SK-N-SH (cell line): Measurements from ENCODE around the gene CSNK1E. TPM values are rescaled to one million over a fixed set of nuclear protein-coding genes. Genes with fewer than 3 reads are reported as not detected.

ENCODE experiments used
- CTCF ChIA-PET: fragments of 300-600, 350-600 bp; formaldehyde crosslinking; extraction: SDS; loops from one replicate; lab custom pipeline; 2021; lab: Yijun Ruan, JAX
- POLR2A ChIA-PET: fragments of 350-600 bp; sonication (Branson Sonifier 250); formaldehyde crosslinking; extraction: SDS; loops from one replicate; lab custom pipeline; 2020; ENCODE audit warnings: antibody characterized with exemption, inconsistent platforms; lab: Yijun Ruan, JAX
- DNase-seq: peaks from one replicate; pipeline ENCODE4 v3.0.0; 2012
- H2AFZ ChIP-seq: fragments of 200-600 bp; sonication (generic); 2 replicates; pipeline ENCODE4 v1.8.1; 2016; ENCODE audit warnings: antibody characterized with exemption, mild to moderate bottlenecking, low read depth
- H3F3A ChIP-seq: fragments of 200-600 bp; sonication (generic); replicated peaks from 2 replicates; pipeline ENCODE3; 2016; ENCODE audit warnings: antibody characterized with exemption, mild to moderate bottlenecking; ENCODE audit not compliant: insufficient read depth
- H3K27ac ChIP-seq, 2 experiments: fragments of 200-500 bp in 1 of 2; fragments of 200-600 bp in 1 of 2; sonication (Bioruptor generic) in 1 of 2; sonication (generic), shearing (Covaris generic) in 1 of 2; 2 replicates each; pipeline versions ENCODE4 v1.5.1 to v1.6.1; 2014 to 2016; ENCODE audit warnings: low read depth in 2 of 2, inconsistent platforms in 1 of 2, low read length in 1 of 2, mild to moderate bottlenecking in 1 of 2, mixed read lengths in 1 of 2
- H3K27me3 ChIP-seq: fragments of 200-600 bp; sonication (generic), shearing (Covaris generic); 2 replicates; pipeline ENCODE4 v1.6.1; 2016; ENCODE audit warnings: mixed run types; ENCODE audit not compliant: insufficient read depth
- H3K36me3 ChIP-seq, 2 experiments: fragments of 200-500 bp in 1 of 2; fragments of 200-600 bp in 1 of 2; sonication (Bioruptor generic) in 1 of 2; sonication (generic) in 1 of 2; replicated peaks in 1 of 2; 2 replicates each; pipeline versions ENCODE3 to v1.5.1; 2014 to 2016; ENCODE audit warnings: low read length in 1 of 2, mild to moderate bottlenecking in 1 of 2; ENCODE audit not compliant: insufficient read depth in 2 of 2, control insufficient read depth in 1 of 2
- H3K4me1 ChIP-seq, 2 experiments: fragments of 200-500 bp in 1 of 2; fragments of 200-600 bp in 1 of 2; sonication (Bioruptor generic) in 1 of 2; sonication (generic), shearing (Covaris generic) in 1 of 2; 2 replicates each; pipeline versions ENCODE4 v1.5.1 to v1.6.1; 2014 to 2016; ENCODE audit warnings: low read depth in 1 of 2, low read length in 1 of 2, mixed run types in 1 of 2; ENCODE audit not compliant: insufficient read depth in 2 of 2, control insufficient read depth in 1 of 2
- H3K4me2 ChIP-seq: fragments of 200-600 bp; sonication (generic), shearing (Covaris generic); 2 replicates; pipeline ENCODE4 v1.6.1; 2017; ENCODE audit warnings: mixed run types
- H3K4me3 ChIP-seq, 2 experiments: fragments of 200-500 bp in 1 of 2; fragments of 200-600 bp in 1 of 2; sonication (Bioruptor generic) in 1 of 2; sonication (generic), shearing (Covaris generic) in 1 of 2; 2 replicates each; pipeline versions ENCODE4 v1.5.1 to v1.8.1; 2014 to 2016; ENCODE audit warnings: low read depth in 2 of 2, inconsistent platforms in 1 of 2, low read length in 1 of 2, mild to moderate bottlenecking in 1 of 2, mixed read lengths in 1 of 2, moderate library complexity in 1 of 2
- H3K79me2 ChIP-seq: fragments of 200-600 bp; sonication (generic); 2 replicates; pipeline ENCODE4 v1.8.1; 2017; ENCODE audit warnings: mild to moderate bottlenecking; ENCODE audit not compliant: insufficient read depth
- H3K9ac ChIP-seq: fragments of 200-600 bp; sonication (generic); 2 replicates; pipeline ENCODE4 v1.6.1; 2017; ENCODE audit warnings: mixed run types
- H3K9me2 ChIP-seq: fragments of 200-600 bp; sonication (generic); 2 replicates; pipeline ENCODE4 v1.6.1; 2017; ENCODE audit warnings: mixed run types
- H3K9me3 ChIP-seq: fragments of 200-600 bp; sonication (generic); 2 replicates; pipeline ENCODE4 v1.6.1; 2017; ENCODE audit warnings: mixed run types, mild to moderate bottlenecking, moderate library complexity
- H4K20me1 ChIP-seq: fragments of 200-600 bp; sonication (generic); 2 replicates; pipeline ENCODE4 v1.6.1; 2017; ENCODE audit warnings: mild to moderate bottlenecking, mixed run types; ENCODE audit not compliant: insufficient read depth
- ELF1 ChIP-seq: IDR thresholded peaks from 2 replicates; pipeline ENCODE4 v1.4.0; 2012
- EP300 ChIP-seq, 2 experiments: IDR thresholded peaks; 2 replicates each; pipeline versions ENCODE4 v1.4.0 to v1.6.1; 2012; ENCODE audit warnings: borderline replicate concordance in 1 of 2, low read depth in 1 of 2, low read length in 1 of 2
- FOSL2 ChIP-seq: IDR thresholded peaks from 2 replicates; pipeline ENCODE4 v1.4.0; 2012; ENCODE audit warnings: low read depth, mild to moderate bottlenecking, moderate library complexity, borderline replicate concordance
- FOXM1 ChIP-seq: IDR thresholded peaks from 2 replicates; pipeline ENCODE4 v1.4.0; 2012; ENCODE audit warnings: low read depth, mild to moderate bottlenecking
- GATA2 ChIP-seq: sonication (generic); formaldehyde crosslinking; IDR thresholded peaks from 2 replicates; pipeline ENCODE4 v1.5.0; 2020; ENCODE audit warnings: mild to moderate bottlenecking, missing genetic modification reagents
- JUND ChIP-seq: IDR thresholded peaks from 2 replicates; pipeline ENCODE4 v1.4.0; 2012
- MEF2A ChIP-seq: IDR thresholded peaks from 2 replicates; pipeline ENCODE4 v1.4.0; 2012; ENCODE audit warnings: low read depth, borderline replicate concordance
- MXI1 ChIP-seq: IDR thresholded peaks from 2 replicates; pipeline ENCODE4 v1.6.1; 2012; ENCODE audit warnings: mild to moderate bottlenecking, low read depth, low read length, improper control_type of control experiment
- NFIC ChIP-seq: IDR thresholded peaks from 2 replicates; pipeline ENCODE4 v1.4.0; 2012; ENCODE audit warnings: borderline replicate concordance
- POLR2AphosphoS5 ChIP-seq: IDR thresholded peaks from 2 replicates; pipeline ENCODE4 v1.6.1; 2012; ENCODE audit warnings: low read depth, low read length
- RCOR1 ChIP-seq: fragments of 150-350 bp; IDR thresholded peaks from 2 replicates; pipeline ENCODE4 v1.6.1; 2017; ENCODE audit warnings: antibody characterized with exemption, low read length
- RFX5 ChIP-seq: IDR thresholded peaks from 2 replicates; pipeline ENCODE4 v1.6.1; 2012; ENCODE audit warnings: mild to moderate bottlenecking, improper control_type of control experiment, low read length
- RXRA ChIP-seq: IDR thresholded peaks from 2 replicates; pipeline ENCODE4 v1.4.0; 2012; ENCODE audit warnings: low read depth, mild to moderate bottlenecking, borderline replicate concordance
- SMC3 ChIP-seq: IDR thresholded peaks from 2 replicates; pipeline ENCODE4 v1.6.1; 2012; ENCODE audit warnings: low read depth, low read length, improper control_type of control experiment
- TAF1 ChIP-seq: IDR thresholded peaks from 2 replicates; pipeline ENCODE4 v1.6.1; 2012; ENCODE audit warnings: low read depth, mild to moderate bottlenecking, low read length, moderate library complexity, borderline replicate concordance
- YY1 ChIP-seq: IDR thresholded peaks from 2 replicates; pipeline ENCODE4 v1.4.0; 2012; ENCODE audit warnings: low read depth, mild to moderate bottlenecking
- WGBS: methylation state at CpG from one replicate; pipeline ENCODE4 v1.1.6; 2017; ENCODE audit warnings: low lambda C conversion rate; 5-methylcytosine and 5-hydroxymethylcytosine counted together
- polyA plus RNA-seq, 3 experiments: library from polyadenylated mRNA; depleted of rRNA; stranded (reverse); fragments of >200 nt; gene quantifications; 2 replicates each; pipeline ENCODE4 v1.2.3, GENCODE V29; 2012
- TF ChIP-seq, protein P1 (sequence below): IDR thresholded peaks from 2 replicates; pipeline ENCODE4; 2012
- TF ChIP-seq, protein P2 (sequence below): IDR thresholded peaks from 2 replicates; pipeline ENCODE4 v1.4.0; 2012; ENCODE audit warnings: low read depth
- TF ChIP-seq, protein P3 (sequence below): IDR thresholded peaks from 2 replicates; pipeline ENCODE4 v1.4.0; 2012; ENCODE audit warnings: low read depth, borderline replicate concordance
- TF ChIP-seq, protein P4 (sequence below): fragments of 200-600 bp; sonication (generic); IDR thresholded peaks from 2 replicates; pipeline ENCODE4 v1.6.1; 2017; ENCODE audit warnings: antibody characterized with exemption, mild to moderate bottlenecking, moderate library complexity

Gene CSNK1E
- polyA plus RNA-seq, 1 of the 3 experiments (the other 2 are of a cell fraction) = 130 TPM

DNA sequence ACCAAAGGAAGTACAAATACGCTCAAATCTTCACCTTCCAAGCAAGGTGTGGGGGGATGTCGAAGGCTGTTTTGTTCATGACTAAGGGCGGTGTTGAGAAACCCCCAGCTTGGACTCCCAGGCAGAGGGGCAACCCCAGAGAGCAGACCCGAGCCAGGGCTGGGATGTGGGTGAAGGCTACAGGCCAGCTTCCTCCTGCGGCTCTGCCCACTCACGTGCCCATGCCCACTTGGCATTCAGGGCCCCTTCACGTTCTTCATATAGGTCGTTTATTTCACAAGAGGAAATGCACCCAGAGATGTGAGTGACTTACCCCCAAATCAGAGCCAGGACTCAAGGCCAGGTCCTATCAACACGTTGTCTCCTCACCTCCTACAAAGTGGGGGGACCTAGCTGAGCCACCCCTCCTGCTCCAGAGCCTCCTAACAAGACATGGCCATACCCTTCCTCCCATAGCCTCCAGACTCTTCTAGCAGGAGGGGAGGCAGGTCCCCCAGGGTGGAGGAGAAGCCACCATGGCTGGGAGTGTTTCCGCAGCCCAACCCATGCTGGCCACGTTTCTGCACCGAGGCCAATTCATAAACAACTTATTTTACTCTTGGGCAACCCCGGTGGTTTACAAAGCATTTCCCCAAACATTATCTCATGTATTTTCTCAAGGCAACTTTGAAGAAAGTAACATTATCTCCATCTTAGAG lies 66.4 kb downstream of the CSNK1E start:
- no peaks in the 10 kb centered on the region for H3K27me3 ChIP-seq
- POLR2A ChIA-PET = no interaction called here
- H3K36me3 ChIP-seq = peaks cover 0 to 4% of the 10 kb centered on the region in 2 experiments
- peaks cover 75% of the 10 kb centered on the region for H3K79me2 ChIP-seq
- no peak overlapping the region for H3K27ac ChIP-seq
- no peaks in the 10 kb centered on the region for H4K20me1 ChIP-seq
- no peaks in the 10 kb centered on the region for H3K4me1 ChIP-seq
- TF ChIP-seq MEF2A (no peak), EP300 (IDR thresholded peaks at IDR 0.05; ENCODE audit: borderline replicate concordance in 1 of 2, low read depth in 1 of 2, low read length in 1 of 2) (no peak), YY1 (no peak), MXI1 (no peak), SMC3 (no peak), ELF1 (no peak), RCOR1 (no peak), RFX5 (no peak), GATA2 (CRISPR knock-in tag) (no peak)
- TF ChIP-seq, protein P1, sequence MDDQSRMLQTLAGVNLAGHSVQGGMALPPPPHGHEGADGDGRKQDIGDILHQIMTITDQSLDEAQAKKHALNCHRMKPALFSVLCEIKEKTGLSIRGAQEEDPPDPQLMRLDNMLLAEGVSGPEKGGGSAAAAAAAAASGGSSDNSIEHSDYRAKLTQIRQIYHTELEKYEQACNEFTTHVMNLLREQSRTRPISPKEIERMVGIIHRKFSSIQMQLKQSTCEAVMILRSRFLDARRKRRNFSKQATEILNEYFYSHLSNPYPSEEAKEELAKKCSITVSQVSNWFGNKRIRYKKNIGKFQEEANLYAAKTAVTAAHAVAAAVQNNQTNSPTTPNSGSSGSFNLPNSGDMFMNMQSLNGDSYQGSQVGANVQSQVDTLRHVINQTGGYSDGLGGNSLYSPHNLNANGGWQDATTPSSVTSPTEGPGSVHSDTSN = no peak
- TF ChIP-seq, protein P2, sequence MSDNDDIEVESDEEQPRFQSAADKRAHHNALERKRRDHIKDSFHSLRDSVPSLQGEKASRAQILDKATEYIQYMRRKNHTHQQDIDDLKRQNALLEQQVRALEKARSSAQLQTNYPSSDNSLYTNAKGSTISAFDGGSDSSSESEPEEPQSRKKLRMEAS = no peak
- TF ChIP-seq, all 33 proteins: peak for 0
- no peaks in the 10 kb centered on the region for H3F3A ChIP-seq
- H3K9ac ChIP-seq = no peak overlapping the region
- DNase-seq = no peak
- H2AFZ ChIP-seq = no peak overlapping the region
- no peak overlapping the region for H3K4me2 ChIP-seq
- WGBS = 100% methylated on average over 6 of the region's 13 CpGs
- H3K9me3 ChIP-seq = no peaks in the 10 kb centered on the region
- H3K9me2 ChIP-seq = no peaks in the 10 kb centered on the region
- CTCF ChIA-PET = no interaction called here
- no peak overlapping the region for H3K4me3 ChIP-seq

DNA sequence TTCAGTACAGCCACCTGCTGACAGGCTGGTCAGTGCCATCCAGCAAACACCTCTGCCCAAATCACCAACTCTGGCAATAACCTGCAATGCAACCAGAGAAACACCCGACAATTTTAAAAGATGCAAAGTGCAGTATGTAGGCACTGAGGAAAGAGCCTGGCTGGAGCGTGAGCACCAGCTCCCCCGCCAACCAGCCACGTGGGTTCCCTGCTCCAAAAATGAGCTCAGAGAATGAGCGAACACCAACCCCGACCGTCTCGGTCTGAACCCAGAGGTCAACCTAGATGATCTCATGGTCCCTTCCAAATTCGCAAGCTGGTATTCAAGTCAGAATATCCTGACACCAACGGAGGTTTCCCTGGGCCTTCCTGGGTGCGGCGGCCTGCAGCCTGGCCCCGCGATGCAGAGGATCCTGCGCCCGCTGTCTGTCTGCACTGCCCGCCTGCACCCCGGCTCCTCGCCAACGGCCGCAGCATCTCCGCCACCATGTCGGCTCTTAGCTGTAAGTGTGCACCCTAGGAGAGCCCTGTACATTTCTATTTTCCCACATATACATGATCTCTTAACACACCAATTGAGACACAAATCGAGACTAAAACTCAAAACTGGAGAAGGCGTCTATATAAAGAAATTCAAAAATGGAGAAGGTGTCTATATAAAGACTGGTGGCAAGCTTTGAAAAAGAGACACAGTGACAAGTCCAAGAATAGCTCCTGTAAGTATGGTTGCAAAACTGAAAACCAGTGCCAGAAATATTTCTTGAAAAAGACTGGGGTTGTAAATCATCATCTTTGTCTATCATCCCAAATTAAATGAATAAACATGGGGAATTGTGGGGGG lies 67.2 kb downstream of the CSNK1E start:
- Histone ChIP-seq H3K79me2 (peaks cover 68% of the 10 kb centered on the region), H3K27ac (no peak overlapping the region), H3K4me2 (no peak overlapping the region), H3K9ac (no peak overlapping the region), H3K4me3 (no peak overlapping the region), H2AFZ (no peak overlapping the region), H3K9me2 (no peaks in the 10 kb centered on the region), H3F3A (no peaks in the 10 kb centered on the region), H4K20me1 (no peaks in the 10 kb centered on the region), H3K4me1 (no peaks in the 10 kb centered on the region), H3K9me3 (no peaks in the 10 kb centered on the region), H3K36me3 (peaks cover 0 to 4% of the 10 kb centered on the region in 2 experiments), H3K27me3 (no peaks in the 10 kb centered on the region)
- ChIA-PET POLR2A (no interaction called here), CTCF (no interaction called here)
- WGBS = 97% methylated on average over 11 of the region's 25 CpGs
- no peak for DNase-seq
- TF ChIP-seq, protein P3, sequence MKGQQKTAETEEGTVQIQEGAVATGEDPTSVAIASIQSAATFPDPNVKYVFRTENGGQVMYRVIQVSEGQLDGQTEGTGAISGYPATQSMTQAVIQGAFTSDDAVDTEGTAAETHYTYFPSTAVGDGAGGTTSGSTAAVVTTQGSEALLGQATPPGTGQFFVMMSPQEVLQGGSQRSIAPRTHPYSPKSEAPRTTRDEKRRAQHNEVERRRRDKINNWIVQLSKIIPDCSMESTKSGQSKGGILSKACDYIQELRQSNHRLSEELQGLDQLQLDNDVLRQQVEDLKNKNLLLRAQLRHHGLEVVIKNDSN = no peak
- TF ChIP-seq MEF2A (no peak), NFIC (no peak), POLR2AphosphoS5 (no peak), FOSL2 (no peak), JUND (no peak), TAF1 (no peak), RXRA (no peak), FOXM1 (no peak), EP300 (IDR thresholded peaks at IDR 0.05; ENCODE audit: borderline replicate concordance in 1 of 2, low read depth in 1 of 2, low read length in 1 of 2) (no peak)
- TF ChIP-seq, protein P4, sequence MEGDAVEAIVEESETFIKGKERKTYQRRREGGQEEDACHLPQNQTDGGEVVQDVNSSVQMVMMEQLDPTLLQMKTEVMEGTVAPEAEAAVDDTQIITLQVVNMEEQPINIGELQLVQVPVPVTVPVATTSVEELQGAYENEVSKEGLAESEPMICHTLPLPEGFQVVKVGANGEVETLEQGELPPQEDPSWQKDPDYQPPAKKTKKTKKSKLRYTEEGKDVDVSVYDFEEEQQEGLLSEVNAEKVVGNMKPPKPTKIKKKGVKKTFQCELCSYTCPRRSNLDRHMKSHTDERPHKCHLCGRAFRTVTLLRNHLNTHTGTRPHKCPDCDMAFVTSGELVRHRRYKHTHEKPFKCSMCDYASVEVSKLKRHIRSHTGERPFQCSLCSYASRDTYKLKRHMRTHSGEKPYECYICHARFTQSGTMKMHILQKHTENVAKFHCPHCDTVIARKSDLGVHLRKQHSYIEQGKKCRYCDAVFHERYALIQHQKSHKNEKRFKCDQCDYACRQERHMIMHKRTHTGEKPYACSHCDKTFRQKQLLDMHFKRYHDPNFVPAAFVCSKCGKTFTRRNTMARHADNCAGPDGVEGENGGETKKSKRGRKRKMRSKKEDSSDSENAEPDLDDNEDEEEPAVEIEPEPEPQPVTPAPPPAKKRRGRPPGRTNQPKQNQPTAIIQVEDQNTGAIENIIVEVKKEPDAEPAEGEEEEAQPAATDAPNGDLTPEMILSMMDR = no peak
